Kidney (tissue), 14 donors: Measurements from ENCODE around the gene COMMD7. TPM values are rescaled to one million over a fixed set of nuclear protein-coding genes. Genes with fewer than 3 reads are reported as not detected.

Experiments used
- DNase-seq, 5 donors: peaks; one replicate each; pipeline ENCODE4 v3.0.0-alpha.2; 2013 to 2020
- FAIRE-seq: peaks from 2 replicates; lab custom pipeline; 2012; peaks lifted over from hg19 to GRCh38; lab: Jason Lieb, UNC
- H3K27ac ChIP-seq, 2 donors: one replicate each; pipeline ENCODE4 v1.7.0; 2013; ENCODE audit warnings: low read depth in 2 of 2, low read length in 2 of 2, inconsistent platforms in 1 of 2
- H3K27me3 ChIP-seq: one replicate; pipeline ENCODE4 v1.7.1; 2013; ENCODE audit warnings: low read length, inconsistent platforms; ENCODE audit not compliant: control insufficient read depth, insufficient read depth
- H3K36me3 ChIP-seq, 3 donors: one replicate each; pipeline versions ENCODE4 v1.7.0 to v1.7.1; 2013; ENCODE audit warnings: low read length in 3 of 3, control low read depth in 1 of 3, inconsistent platforms in 1 of 3; ENCODE audit not compliant: insufficient read depth in 3 of 3, control insufficient read depth in 2 of 3
- H3K4me1 ChIP-seq, 3 donors: one replicate each; pipeline versions ENCODE4 v1.7.0 to v1.7.1; 2013; ENCODE audit warnings: low read length in 3 of 3, inconsistent platforms in 1 of 3, low read depth in 1 of 3; ENCODE audit not compliant: control insufficient read depth in 2 of 3, insufficient read depth in 2 of 3
- H3K4me3 ChIP-seq, 3 donors: one replicate each; pipeline versions ENCODE4 v1.7.0 to v1.8.1; 2013; ENCODE audit warnings: low read length in 3 of 3, control low read depth in 1 of 3, inconsistent platforms in 1 of 3
- H3K9ac ChIP-seq, 3 donors: one replicate each; pipeline versions ENCODE4 v1.7.0 to v1.7.1; 2013; ENCODE audit warnings: low read length in 3 of 3, control low read depth in 1 of 3, inconsistent platforms in 1 of 3
- H3K9me3 ChIP-seq, 3 donors: one replicate each; pipeline versions ENCODE4 v1.7.0 to v1.7.1; 2013; ENCODE audit warnings: low read length in 3 of 3, control low read depth in 1 of 3, inconsistent platforms in 1 of 3; ENCODE audit not compliant: control insufficient read depth in 2 of 3, insufficient read depth in 1 of 3
- CTCF ChIP-seq: IDR thresholded peaks from 3 replicates; pipeline ENCODE4 v1.5.1; 2012; ENCODE audit warnings: mild to moderate bottlenecking, moderate library complexity, borderline replicate concordance; ENCODE audit not compliant: insufficient read depth; ENCODE audit errors: extremely low read depth
- intact Hi-C: fragments of 100-400 bp; cut with DNase I; formaldehyde crosslinking; loops from one replicate; pipeline ENCODE4 v1.11.1; 2022
- polyA plus RNA-seq: library from polyadenylated mRNA; stranded (reverse); fragments of 350-450 nt; fragmentation: Illumina TruSeq; extraction: RNeasy Lipid Tissue Mini Kit (QIAGEN cat#74804); gene quantifications from one replicate; pipeline ENCODE4 v1.2.3, GENCODE V29; 2014; ENCODE audit warnings: low read depth, low replicate concordance; ENCODE audit not compliant: insufficient read depth
- total RNA-seq: library from RNA; stranded (reverse); fragmentation: NEBNext Ultra II Directional; extraction: Animal tissue kit (Norgen Biotek cat#: 25700); gene quantifications from one replicate; pipeline ENCODE4 v1.2.1, GENCODE V29; 2021
- donor health status: control.
- donor health status: control.
- donor health status: control.
- donor health status: control.
- donor health status: control.
- donor health status: DM: yes; HTN: yes; CAD: no.
- donor health status: Normal renal cell carcinoma (clear cell type).

The COMMD7 gene
- total and polyA plus RNA-seq, 2 donors from 2014 or later = 45.8 to 99.2 TPM

DNA sequence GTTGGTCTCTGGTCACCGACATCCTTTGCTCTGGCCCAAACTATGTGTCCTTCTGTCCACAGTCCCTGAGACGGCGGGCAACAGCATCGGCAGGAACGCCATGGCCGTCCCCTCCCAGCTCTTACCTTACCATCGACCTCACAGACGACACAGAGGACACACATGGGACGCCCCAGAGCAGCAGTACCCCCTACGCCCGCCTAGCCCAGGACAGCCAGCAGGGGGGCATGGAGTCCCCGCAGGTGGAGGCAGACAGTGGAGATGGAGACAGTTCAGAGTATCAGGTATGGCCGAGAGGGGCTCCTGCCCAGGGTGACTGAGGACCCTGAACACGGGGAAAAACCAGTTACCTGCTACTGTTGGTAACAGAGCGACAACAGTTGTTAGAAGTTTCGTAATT lies 43.9 kb upstream of the COMMD7 start:
- H3K4me3 ChIP-seq = no peak overlapping the region
- no peaks in the 10 kb centered on the region for H3K9me3 ChIP-seq
- H3K4me1 ChIP-seq = no peaks in the 10 kb centered on the region
- no peak overlapping the region for H3K27ac ChIP-seq
- H3K27me3 ChIP-seq = no peaks in the 10 kb centered on the region
- intact Hi-C loops = no loop called here
- no peak overlapping the region for H3K9ac ChIP-seq
- no peak for TF ChIP-seq CTCF
- peaks cover 0 to 6% (median 0%) of the 10 kb centered on the region in 3 donors for H3K36me3 ChIP-seq
- no peak for FAIRE-seq
- no peak for DNase-seq

GRCh38 chr20:32786059-32786760 lies 42.9 kb upstream of the COMMD7 start:
- Histone ChIP-seq H3K27ac (no peak overlapping the region), H3K4me3 (no peak overlapping the region), H3K27me3 (no peaks in the 10 kb centered on the region), H3K9me3 (no peaks in the 10 kb centered on the region), H3K9ac (no peak overlapping the region), H3K4me1 (no peaks in the 10 kb centered on the region), H3K36me3 (peaks cover 0 to 3% (median 0%) of the 10 kb centered on the region in 3 donors)
- DNase-seq (no peak), FAIRE-seq (no peak)
- intact Hi-C loops = no loop called here
- TF ChIP-seq CTCF = no peak

- DNase-seq (no peak), FAIRE-seq (no peak)
- H3K9ac ChIP-seq = no peak overlapping the region
- H3K27me3 ChIP-seq = no peaks in the 10 kb centered on the region
- H3K27ac ChIP-seq = no peak overlapping the region
- no peaks in the 10 kb centered on the region for H3K9me3 ChIP-seq
- no peak for TF ChIP-seq CTCF
- intact Hi-C loops = no loop called here
- H3K4me3 ChIP-seq = no peak overlapping the region
- H3K36me3 ChIP-seq = peaks cover 0 to 3% (median 0%) of the 10 kb centered on the region in 3 donors
- H3K4me1 ChIP-seq = no peaks in the 10 kb centered on the region
Measured at GRCh38 chr20:32784369-32785080, 41.3 kb upstream of the COMMD7 start.
